Fibroblast of skin of back (primary cell): ENCODE measurements around the gene TULP4.
"Not testable (repeated sequence)": the region's sequence is repeated elsewhere in the genome, so short reads cannot be mapped to it uniquely, and the experiment has no call there.

Experiments
- DNase-seq: peaks from one replicate; pipeline ENCODE4 v3.0.0-alpha.2; 2013

The TULP4 gene

DNA sequence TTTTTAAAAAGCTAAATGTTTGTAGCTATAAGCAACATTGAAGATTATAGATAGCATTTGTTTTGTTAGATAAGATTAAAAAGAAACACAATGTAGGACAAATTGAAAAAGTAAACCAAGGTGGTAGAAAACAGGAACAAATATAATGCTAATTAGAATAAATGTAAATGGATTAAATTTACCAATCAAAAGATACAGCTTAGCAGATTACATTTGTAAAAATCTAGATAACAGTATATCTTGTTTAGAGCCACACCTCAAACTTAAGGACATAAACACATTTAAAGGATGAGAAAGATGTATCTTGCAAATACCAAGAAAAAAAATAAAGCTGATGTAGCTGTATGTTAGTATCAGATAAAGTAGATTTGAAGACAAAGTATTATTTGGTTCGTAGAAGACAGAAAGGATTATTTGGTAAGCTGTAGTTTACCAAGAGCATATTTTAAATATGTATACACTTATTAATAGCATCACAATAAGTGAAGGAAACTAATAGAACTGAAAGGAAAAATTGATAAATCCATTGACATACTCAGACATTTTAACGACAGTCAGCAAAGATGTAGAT is 107.2 kb downstream of the TULP4 start:
- DNase-seq: no peak

DNA sequence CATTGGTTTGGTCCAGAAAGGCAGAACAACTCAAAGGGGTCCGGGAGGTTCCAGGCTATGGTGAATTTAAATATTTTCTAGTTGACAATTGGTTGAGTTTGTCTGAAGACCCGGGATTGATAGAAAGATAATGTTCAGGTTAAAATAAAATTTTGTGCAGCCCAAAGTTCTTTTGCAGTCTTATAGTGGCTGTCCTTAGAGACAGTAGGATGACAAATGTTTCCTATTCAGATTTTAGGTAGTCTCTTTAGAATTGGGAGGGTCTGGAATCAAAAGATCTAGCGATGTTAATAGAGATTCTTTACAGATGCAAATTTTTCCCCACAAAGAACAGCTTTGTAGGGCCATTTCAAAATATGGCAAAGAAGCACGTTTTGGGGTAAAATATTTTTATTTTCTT is 109.1 kb downstream of the TULP4 start:
- DNase-seq: no peak

DNA sequence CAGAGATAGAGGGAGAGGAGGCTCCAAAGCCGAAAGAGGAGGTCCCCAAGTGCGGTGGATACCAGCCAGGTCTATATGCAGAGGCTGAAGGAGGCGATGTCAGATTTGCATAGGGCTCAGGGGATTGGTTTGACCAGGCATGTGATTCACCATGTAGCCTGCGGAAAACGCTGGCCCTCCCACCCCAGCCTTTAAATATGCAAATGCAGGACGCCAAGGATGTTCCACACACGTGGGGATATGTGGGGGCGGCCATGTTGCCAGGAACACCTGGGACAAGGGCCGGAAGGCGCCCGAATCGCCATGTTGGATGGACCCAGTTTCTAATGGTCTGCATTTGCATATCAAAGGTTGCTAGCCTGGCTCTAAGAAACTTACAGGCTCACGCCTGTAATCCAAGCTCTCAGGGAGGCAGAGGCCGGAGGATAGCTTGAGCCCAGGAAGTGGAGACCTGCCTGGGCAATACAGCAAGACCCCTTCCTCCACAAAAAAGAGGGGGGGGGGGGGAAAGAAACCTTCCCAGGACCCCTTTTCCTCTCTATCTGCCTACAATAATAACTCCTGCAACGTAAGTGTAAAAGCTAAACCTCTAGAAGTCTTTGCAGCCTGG is 110.5 kb downstream of the TULP4 start:
- DNase-seq: no peak

DNA sequence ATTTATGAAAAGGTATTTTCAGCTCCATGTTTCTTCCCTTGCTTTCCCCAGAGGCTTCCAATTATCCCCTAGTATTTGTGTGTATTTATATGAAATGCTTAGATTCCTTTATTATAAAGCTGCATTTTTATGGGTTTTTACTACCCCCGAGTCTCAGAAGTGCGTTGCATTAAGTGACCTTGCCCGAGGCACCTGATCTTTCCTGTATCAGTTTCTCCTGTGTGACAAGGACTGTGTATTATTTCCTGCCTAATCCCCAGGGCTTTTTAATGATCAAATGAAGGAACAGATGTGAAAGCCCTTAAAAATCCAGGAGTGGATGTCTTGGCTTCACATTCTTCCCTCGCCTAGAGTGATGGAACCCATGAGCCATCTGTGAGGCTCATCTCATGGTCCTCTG is 118.8 kb downstream of the TULP4 start:
- no peak for DNase-seq

DNA sequence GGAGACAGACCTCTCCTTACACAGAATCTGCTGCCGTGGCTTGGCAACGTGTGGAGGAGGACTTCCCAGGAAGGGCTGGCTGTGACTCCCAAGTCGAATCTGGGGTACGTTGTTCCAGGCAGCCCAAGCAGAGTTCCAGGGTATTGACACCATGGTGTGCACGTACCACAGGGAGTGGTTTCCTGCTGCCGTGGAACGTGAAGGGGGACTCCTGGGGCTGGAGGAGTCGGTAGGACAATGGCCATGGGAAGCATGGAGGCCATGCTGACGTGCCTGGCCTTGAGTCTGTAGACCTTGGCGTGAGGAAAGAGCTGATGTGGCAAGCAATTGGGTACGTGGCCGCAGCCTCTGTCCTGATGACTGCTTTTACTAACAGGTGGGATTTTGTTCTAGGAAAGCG is 119.3 kb downstream of the TULP4 start:
- DNase-seq: no peak

DNA sequence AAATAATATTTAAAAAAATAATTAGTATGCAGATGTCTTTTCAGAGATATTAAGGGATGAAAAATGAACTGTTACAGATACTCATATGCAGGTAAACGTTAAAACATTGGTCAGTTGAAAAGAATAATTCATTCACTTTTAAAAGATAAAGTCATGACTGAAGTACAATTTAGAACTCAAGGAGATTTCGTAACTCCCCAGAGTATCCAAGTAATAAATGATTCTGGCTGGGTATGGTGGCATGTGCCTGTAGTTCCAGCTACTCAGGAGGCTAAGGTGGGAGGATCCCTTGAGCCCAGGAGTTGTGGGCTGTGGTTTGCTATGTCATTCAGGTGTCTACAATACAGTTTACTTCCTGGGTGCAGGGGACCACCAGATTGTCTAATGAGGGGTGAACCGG is 125.3 kb downstream of the TULP4 start:
- no peak for DNase-seq

DNA sequence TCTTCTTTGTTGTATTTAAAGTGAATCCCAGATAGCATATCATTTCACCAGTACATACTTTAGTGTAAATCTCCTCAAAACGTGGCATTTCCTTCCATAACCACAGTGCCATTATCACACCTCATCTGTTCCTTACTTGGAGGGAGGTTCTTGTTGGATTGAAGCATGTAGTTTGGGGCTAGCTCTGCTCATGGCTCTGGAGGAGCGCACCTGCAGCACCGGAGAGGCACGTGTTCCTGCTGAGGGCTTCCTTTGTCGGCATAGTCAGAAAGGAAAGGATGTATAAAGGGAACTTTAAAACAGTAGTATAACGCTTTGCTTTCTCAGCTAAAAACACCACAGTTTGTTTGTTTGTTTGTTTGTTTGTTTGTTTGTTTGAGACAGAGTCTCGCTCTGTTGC is 126.0 kb downstream of the TULP4 start:
- no peak for DNase-seq

DNA sequence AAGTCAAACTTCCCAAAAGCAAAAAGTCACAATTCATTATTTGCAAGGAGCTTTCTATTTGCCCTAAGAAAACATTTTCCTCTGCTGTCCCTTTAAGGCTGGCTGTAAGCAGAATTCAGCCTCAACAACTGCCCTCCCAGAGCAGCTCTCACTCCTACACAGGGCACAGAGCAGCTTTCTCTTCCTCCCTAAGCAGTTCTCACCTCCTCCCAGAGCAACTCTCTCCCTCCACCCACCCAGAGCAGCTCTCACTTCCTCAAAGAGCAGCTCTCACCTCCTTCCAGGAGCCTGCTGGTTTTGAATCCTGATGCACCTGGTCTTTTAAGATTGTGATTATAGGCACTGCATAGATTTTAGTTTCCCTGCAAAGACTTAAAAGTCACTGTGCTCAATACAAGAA is 127.0 kb downstream of the TULP4 start:
- no peak for DNase-seq

DNA sequence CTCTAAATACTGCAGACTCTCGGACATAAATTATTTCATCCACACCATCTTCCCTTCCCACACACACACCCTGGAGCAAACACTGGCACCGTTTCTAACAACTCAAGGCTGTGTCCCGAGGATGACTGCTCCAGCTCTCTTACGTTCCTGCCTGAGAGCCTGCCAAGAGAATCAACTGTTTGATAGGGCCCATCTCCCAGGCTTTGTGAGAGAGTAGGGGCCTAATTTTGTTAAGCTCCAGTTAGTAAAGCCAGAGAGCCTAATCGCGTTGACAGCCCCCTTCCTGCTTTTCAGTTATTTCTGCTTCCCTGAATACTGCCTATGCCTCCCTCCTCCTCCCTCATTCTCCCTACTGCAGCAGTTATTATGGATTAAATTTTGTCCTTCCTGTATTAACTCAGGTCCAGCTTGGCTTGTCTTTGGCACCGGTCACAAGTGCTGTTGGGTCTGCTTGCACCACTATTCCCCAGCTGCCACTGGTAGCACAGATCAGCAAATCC is 129.5 kb downstream of the TULP4 start:
- DNase-seq: no peak

DNA sequence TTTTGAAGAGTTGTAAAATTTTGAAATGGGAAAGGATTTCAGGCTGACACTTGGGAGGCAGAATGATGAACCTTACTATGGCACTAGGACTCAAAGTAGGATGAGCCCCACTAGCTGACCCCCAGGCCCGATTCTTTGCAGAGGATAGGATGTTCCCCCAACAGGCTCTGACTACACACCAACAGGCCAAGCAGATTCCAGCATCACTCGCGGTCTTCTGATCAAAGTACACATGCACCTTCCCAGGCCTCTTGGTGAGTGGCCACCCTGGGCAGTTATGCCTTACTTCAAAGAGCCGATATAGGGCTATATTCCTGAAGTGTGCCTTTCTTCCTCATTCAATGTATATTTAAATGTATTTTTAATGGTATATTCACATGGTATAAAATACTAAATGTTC is 130.0 kb downstream of the TULP4 start:
- no peak for DNase-seq

DNA sequence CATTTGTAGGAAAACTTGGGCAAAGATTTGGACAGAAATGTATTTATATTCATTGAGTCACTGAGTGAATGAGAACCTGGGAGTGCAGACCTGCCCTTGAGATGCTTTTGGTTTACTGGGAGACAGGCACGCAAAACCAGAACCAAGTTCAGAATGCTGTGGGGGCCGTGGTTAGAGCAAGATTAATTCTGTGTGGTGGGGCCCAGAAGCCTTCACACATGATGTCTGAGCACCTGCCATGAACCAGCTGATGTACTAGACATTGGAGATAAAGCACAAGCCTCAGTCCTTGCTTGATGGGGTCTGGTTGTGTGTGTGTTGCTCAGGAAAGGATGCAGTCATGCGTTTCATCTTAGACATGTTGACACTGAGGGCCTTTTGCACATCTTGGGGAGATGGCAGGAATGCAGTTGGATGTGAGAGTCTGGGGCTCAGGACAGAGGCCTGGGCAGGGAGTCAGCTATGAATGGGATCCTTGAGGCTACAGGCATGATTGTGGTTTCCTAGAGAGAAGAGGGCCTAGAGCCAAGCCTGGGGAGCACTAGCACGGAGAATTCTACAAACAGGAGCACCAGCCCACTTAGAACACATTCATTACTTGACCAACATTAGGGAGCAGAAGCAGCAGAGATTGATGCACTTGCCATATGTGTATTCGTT is 133.3 kb downstream of the TULP4 start:
- no peak for DNase-seq

DNA sequence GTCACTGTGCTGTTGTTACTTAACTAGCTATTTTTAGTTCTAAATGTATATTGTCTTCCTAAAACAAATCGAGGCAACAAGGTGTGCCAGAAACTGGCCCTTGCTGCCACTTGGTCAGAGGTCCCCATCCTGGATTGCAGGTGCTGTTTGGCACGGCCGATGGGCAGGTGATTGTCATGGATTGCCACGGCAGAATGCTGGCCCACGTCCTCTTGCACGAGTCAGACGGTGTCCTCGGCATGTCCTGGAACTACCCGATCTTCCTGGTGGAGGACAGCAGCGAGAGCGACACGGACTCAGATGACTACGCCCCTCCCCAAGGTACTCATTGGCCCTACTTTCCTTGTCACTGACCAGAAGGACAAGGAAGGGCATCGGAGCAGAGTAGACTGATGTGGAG is 136.6 kb downstream of the TULP4 start:
- DNase-seq: no peak

DNA sequence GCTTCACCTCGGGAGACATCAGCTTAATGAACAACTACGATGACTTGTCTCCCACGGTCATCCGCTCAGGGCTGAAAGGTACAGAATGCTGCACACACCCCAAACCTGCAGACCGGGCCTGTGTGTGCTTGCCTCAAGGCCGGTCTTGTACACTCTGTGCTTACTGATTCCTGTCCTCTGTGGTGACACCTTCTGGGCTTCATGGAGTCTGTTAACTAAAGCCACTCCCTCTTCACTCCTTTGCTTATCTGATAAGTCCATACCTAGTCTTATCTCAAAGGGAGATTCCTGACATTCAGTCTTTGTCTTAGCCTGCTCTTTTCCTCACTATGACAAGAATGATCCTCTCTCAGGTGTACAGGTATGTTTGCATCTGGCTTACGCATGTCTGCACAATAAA is 139.9 kb downstream of the TULP4 start:
- DNase-seq: no peak

DNA sequence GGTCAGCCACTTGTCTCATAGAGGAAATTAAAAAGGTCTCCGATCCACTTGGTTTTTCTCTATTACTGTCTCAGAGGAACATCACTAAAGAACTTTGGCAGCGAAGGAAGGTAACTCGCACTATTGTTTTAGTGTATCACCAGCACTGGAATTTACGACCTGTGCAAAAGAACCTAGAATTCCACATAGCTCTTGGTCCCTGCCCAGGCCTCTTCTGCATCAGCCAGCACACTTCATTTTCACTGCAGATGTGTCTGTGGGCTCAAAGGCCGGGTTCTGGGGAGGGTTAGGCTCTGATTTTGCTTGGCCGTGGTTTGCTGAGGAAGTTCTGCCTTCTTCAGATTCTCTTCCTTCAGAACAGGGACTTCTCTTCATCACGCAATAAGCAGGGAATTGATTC is 144.9 kb downstream of the TULP4 start:
- no peak for DNase-seq

DNA sequence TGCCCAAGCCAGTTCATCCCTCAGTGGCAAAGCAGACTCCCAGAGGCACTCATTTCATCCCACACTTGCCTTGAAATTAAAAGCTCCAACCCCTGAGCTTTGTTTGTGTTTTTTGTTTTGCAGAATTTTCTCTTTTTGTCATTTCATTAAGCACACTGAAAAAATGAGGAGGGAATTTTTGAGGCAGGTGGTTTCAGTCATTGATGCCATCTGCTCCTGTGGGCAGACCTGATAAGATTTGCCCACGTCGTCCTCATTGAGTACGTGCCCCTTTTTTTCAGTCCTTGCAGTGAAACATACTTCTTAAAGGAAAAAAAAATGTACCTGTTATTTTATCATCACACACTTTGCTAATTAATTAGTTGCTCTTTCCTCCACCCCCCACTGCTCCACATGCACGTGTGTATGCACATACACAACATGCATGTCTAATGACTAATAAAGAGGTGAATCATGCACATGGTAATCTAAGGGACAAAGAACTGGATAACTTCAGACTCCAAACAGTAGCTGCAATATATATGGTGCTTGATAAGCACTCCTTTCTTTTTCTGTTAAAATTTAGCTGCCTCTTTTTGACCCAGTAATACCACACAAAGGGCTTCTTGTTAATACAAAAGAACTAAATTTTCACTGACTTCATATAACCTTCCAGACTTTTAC is 145.5 kb downstream of the TULP4 start:
- peak; percentile 38 for DNase-seq

DNA sequence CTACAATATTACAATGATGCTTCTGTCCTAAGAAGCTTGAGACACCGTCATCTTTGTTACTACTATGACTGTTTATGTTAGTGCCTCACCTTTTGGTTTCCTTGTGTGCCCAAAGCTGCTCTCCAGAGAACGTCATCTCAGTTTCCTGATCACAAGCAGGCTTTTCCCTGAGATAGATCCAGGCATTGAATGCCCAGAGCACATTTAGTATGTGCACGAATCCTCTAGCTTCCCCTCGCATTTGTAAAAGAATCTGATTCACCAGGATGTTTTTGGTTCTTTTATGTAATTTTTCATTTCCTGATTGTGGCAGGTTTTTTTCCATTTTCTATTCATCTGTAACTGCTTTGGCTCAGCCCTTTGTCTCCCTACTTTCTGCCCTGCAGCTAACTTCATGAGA is 147.5 kb downstream of the TULP4 start:
- DNase-seq: no peak

DNA sequence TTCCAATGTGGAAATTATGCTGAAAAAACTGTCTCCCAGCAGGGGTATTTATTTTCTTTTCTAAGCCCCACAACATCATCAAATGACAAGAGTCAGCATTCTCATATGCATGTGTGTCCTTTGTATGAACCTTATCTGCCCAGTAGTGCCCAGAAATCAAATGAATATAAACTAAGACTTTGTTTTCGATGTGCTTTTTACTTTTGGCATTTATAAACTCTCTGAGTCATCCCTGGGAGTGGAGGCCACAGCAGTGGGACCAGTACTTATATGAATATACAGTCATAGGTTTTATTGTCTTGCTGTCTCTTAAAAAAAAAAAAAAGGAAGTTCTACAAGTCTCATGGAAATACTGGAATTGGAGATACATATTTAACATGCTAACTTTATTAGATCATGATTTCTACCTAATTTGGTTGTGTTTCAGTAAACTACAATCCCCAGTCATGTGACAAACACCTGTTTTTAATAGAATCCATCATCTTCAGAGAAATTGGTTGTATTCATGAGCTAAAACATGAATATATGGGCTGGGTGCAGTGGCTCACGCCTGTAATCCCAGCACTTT is 148.4 kb downstream of the TULP4 start:
- DNase-seq: peak; percentile 76

DNA sequence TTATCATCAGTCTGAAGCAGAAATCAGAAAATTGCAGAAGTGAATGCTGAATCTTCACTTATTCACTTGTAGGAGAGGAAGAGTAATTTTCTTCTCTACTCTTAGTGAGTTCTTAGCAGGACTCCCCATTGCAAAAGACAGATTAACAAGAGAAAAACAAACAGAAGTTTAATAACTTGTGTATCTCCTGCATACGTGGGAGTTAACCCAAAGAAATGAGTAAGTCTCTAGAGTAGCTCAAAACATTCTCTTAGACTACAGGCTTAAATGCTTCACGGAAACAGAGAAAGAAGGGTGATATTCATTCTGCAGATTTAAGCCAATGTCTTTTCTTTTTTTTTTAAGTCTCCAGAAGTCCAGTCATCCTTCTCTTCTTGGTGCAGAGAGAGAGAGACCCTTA is 149.7 kb downstream of the TULP4 start:
- DNase-seq: no peak

DNA sequence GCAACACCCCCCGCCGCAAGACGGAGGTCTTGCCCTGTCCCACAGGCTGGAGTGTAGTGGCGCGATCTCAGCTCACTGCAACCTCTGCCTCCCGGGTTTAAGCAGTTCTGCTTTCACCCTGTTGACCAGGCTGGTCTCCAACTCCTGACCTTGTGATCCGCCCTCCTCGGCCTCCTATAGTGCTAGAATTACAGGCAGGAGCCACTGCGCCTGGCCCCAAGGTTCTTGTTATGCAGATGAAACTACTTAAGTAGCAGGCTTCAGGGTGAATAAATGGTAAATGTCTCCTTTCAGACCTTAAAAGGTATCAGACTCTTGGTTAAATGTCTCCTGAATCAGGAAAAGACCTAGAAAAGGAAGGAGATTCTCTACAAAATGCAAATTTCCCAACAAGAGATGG is 152.2 kb downstream of the TULP4 start:
- DNase-seq: no peak

DNA sequence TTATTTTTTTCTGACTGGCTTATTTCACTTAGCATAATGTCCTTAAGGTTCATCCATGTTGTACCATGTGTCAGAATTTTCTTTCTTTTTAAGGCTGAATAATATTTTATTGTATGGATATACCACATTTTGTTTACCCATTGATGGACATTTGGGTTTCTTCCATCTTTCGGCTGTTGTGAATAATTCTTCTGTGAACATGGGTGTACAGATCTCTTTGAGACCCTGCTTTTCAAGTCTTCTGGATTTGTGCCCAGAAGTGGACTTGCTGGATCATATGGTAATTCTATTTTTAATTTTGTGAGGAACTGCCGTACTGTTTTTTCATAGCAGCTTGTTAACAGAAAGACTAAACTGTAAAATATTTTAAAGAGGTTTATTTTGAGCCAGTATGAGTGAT is 153.0 kb downstream of the TULP4 start:
- DNase-seq: no peak

DNA sequence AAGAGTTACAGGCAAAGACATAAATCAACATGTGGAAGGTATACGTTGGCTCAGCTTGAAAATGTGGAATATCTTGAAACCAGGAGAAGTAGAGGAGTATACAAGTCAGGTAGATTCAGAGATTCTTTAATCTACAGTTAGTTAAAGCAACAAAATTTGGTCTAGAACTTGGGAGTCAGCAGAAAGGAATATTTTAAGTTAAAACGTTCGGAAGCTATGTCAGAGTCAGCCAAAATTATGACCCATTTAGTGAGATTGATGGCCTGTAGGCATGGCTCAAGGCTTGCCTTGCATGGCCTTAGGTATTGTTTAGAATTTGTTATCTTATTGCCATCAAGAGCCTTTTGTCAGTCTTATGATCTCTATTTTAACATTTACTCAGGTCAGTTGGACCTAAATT is 153.5 kb downstream of the TULP4 start:
- DNase-seq: no peak

DNA sequence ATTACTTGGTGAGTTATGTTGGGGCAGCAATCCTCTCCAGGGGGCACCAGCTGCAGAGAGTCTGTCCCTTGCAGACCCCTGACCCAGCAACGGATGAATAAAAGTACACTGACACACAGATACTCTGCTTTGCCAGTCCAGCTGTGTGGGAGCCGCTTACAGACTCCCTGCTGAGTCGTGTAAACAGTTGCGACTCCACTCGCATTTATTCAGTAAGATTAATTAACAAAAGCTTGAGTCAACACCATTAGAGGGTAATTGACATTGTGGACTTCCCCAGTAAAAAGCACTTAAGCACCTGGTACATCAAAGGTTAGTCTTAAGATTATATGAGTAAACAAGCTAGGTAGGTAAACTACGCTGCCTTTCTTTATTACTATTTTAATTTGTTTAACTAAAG is 155.7 kb downstream of the TULP4 start:
- no peak for DNase-seq

DNA sequence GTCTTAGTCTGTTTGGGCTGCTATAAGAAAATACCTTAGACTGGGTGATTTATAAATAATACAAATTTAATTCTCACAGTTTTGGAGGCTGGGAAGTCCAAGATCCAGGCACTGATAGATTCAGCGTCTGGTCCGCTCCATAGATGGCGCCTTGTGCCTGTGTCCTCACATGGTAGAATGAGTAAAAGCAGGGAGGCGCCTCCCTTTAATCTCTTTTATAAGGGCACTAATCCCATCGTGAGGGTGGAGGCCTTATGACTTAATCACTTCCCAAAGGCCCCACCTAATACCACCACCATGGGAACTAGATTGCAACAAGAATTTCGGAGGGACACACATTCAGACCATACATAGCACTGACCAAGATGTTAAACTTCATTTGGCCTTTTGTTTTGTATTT is 156.4 kb downstream of the TULP4 start:
- DNase-seq: peak; percentile 11

DNA sequence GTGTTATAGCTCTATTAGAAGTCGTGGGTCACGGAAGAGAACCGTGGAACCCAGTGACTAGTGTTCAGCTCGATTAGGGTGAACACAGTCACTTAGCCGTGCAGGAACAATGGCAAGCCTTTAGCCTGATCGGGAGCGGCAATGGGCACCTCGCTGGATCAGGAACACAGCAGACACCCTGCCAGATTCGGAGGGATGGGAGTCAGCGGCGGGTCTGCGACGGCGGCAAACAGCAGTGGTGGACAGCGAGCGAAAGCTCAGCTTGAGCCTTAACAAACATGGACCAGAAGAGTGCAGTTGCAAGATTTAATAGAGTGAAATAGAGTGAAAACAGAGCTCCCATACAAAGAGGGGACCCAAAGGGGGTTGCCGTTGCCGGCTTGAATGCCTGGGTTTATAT is 157.8 kb downstream of the TULP4 start:
- not testable (repeated sequence) for DNase-seq
